OCI-LY3 (cell line): ENCODE results near the gene CHST8.

Source experiments
- CTCF ChIP-seq: fragments of 200-600, 300-600 bp; sonication (generic); IDR thresholded peaks from 2 replicates; pipeline ENCODE4 v1.5.1; 2014; ENCODE audit warnings: antibody characterized with exemption, low read length, low read depth
- EZH2phosphoT487 ChIP-seq: fragments of 200-600 bp; shearing (Covaris generic); IDR thresholded peaks from 2 replicates; pipeline ENCODE4 v1.6.1; 2018; ENCODE audit warnings: antibody characterized with exemption, mixed run types, low read depth

DNA sequence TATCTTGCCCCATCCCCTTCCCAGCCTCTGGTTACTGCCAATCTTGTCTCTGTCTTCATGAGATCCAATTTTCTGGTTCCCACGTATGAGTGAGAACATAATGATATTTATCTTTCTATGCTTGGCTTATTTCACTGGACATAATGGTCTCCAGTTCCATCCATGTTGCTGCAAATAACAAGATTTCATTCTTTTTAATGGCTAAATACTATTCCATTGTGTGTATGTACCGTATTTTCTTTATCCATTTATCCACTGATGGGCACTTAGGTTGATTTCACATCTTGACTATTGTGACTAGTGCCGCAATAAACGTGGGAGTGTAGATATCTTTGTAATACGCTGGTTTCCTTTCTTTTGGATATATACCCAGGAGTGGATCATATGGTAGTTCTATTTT lies 43.0 kb downstream of the CHST8 start:
- TF ChIP-seq CTCF = no peak
- no peak for TF ChIP-seq EZH2phosphoT487
